LNCAP (cell line): Measurements from ENCODE around the gene DENND4B.

Source experiments
- CTCF ChIP-seq: fragments of 450-650 bp; IDR thresholded peaks from 2 replicates; pipeline ENCODE4 v1.5.1; 2017; ENCODE audit warnings: mild to moderate bottlenecking

DENND4B gene

GRCh38 chr1:153946622-153947241 lies at the start of gene DENND4B:
TSS of gene DENND4B (minus strand) at chr1:153946718. CDS start at chr1:153944374, 2,344 bp downstream.
- peak; percentile 99 for TF ChIP-seq CTCF

- no peak for TF ChIP-seq CTCF
Observed at GRCh38 chr1:153995640-153996039, 49.1 kb upstream of the DENND4B start.

GRCh38 chr1:153995202-153995601 lies 48.7 kb upstream of the DENND4B start:
- TF ChIP-seq CTCF: no peak

GRCh38 chr1:153991806-153992205 lies 45.3 kb upstream of the DENND4B start:
- TF ChIP-seq CTCF: no peak

- TF ChIP-seq CTCF: no peak
Observed at GRCh38 chr1:153991151-153991630, 44.7 kb upstream of the DENND4B start.

- no peak for TF ChIP-seq CTCF
Observed at GRCh38 chr1:153990468-153991150, 44.1 kb upstream of the DENND4B start, which contains the start of gene RPS27. TSS of gene RPS27 (plus strand) at chr1:153990762. CDS start at chr1:153990797, 35 bp downstream.

GRCh38 chr1:153987621-153988020 lies 41.1 kb upstream of the DENND4B start:
- no peak for TF ChIP-seq CTCF
